Stimulated activated CD8-positive, alpha-beta memory T cell treated with anti-CD3 and anti-CD28 coated beads, Interleukin-12 subunit alpha, Interleukin-12 subunit beta, amount 100 ng/mL, for 24 hours (primary cell): ENCODE data around the gene ATRNL1.
"Not testable (repeated sequence)": the region's sequence is repeated elsewhere in the genome, so short reads cannot be mapped to it uniquely, and the experiment has no call there.

Experiments used
- DNase-seq: peaks from one replicate; pipeline ENCODE4 v3.0.0-alpha.2; 2020; ENCODE audit errors: extremely low read depth

Gene ATRNL1

GRCh38 chr10:115417585-115418265, 324.6 kb downstream of the ATRNL1 start:
- no peak for DNase-seq

- DNase-seq, result no peak
These were observed 329.5 kb downstream of the ATRNL1 start for GRCh38 chr10:115422624-115423023.

- DNase-seq, result no peak
These were observed 334.4 kb downstream of the ATRNL1 start for GRCh38 chr10:115427611-115428010.

GRCh38 chr10:115432188-115432819, 339.1 kb downstream of the ATRNL1 start:
- no peak for DNase-seq

- no peak for DNase-seq
These were observed 343.8 kb downstream of the ATRNL1 start for GRCh38 chr10:115436999-115437398.

- no peak for DNase-seq
These were observed 348.9 kb downstream of the ATRNL1 start for GRCh38 chr10:115441907-115442545.

GRCh38 chr10:115456812-115457211, 363.6 kb downstream of the ATRNL1 start:
- DNase-seq, result no peak

GRCh38 chr10:115483294-115483693, 390.1 kb downstream of the ATRNL1 start:
- DNase-seq, result no peak

GRCh38 chr10:115491526-115492140, 398.5 kb downstream of the ATRNL1 start:
- DNase-seq, result no peak

- DNase-seq, result no peak
These were observed 410.4 kb downstream of the ATRNL1 start for GRCh38 chr10:115503546-115503945.

GRCh38 chr10:115514895-115515294, 421.7 kb downstream of the ATRNL1 start:
- DNase-seq, result no peak

- DNase-seq, result no peak
These were observed 432.0 kb downstream of the ATRNL1 start for GRCh38 chr10:115525141-115525540.

GRCh38 chr10:115527682-115528081, 434.5 kb downstream of the ATRNL1 start:
- DNase-seq, result not testable (repeated sequence)

GRCh38 chr10:115536401-115536800, 443.2 kb downstream of the ATRNL1 start:
- DNase-seq, result not testable (repeated sequence)

- no peak for DNase-seq
These were observed 446.1 kb downstream of the ATRNL1 start for GRCh38 chr10:115539142-115539762.

- no peak for DNase-seq
These were observed 462.8 kb downstream of the ATRNL1 start for GRCh38 chr10:115555887-115556402.

- no peak for DNase-seq
These were observed 465.1 kb downstream of the ATRNL1 start for GRCh38 chr10:115558252-115558651.

GRCh38 chr10:115566867-115567266, 473.7 kb downstream of the ATRNL1 start:
- DNase-seq, result no peak

GRCh38 chr10:115572740-115573455, 479.7 kb downstream of the ATRNL1 start:
- DNase-seq, result no peak

GRCh38 chr10:115580239-115580638, 487.1 kb downstream of the ATRNL1 start:
- no peak for DNase-seq

- DNase-seq, result no peak
These were observed 499.9 kb downstream of the ATRNL1 start for GRCh38 chr10:115593060-115593459.
